Hepatocyte (in vitro differentiated cells): ENCODE measurements around the gene CSTF3. TPM values are rescaled to one million over a fixed set of nuclear protein-coding genes. Genes with fewer than 3 reads are reported as not detected.

Source experiments
- DNase-seq: peaks from one replicate; pipeline ENCODE4 v3.0.0-alpha.2; 2016; ENCODE audit warnings: low spot score
- H2AFZ ChIP-seq: fragments of 200-600 bp; sonication (generic); 2 replicates; pipeline ENCODE4 v1.6.0; 2016; ENCODE audit warnings: antibody characterized with exemption, mild to moderate bottlenecking
- H3K27ac ChIP-seq: fragments of 200-600 bp; sonication (generic); 2 replicates; pipeline ENCODE4 v1.5.1; 2016; ENCODE audit warnings: mild to moderate bottlenecking
- H3K27me3 ChIP-seq: fragments of 200-600 bp; sonication (generic); 2 replicates; pipeline ENCODE4 v1.6.1; 2016
- H3K36me3 ChIP-seq: fragments of 200-600 bp; sonication (generic); replicated peaks from 2 replicates; pipeline ENCODE4 v1.5.1; 2016; ENCODE audit warnings: low read depth; ENCODE audit not compliant: insufficient read depth
- H3K4me1 ChIP-seq: fragments of 200-600 bp; sonication (generic); 2 replicates; pipeline ENCODE4 v1.5.1; 2016; ENCODE audit warnings: mild to moderate bottlenecking, moderate library complexity; ENCODE audit not compliant: insufficient read depth
- H3K4me2 ChIP-seq: fragments of 200-600 bp; sonication (generic); 2 replicates; pipeline ENCODE4 v1.6.0; 2016
- H3K4me3 ChIP-seq: fragments of 200-600 bp; sonication (generic); 2 replicates; pipeline ENCODE4 v1.5.1; 2016; ENCODE audit warnings: mild to moderate bottlenecking
- H3K79me2 ChIP-seq: fragments of 200-600 bp; sonication (generic); 2 replicates; pipeline ENCODE4 v1.6.0; 2017; ENCODE audit warnings: mild to moderate bottlenecking
- H3K9me2 ChIP-seq: fragments of 200-600 bp; sonication (generic); replicated peaks from 2 replicates; pipeline ENCODE4 v1.6.0; 2017; ENCODE audit warnings: mild to moderate bottlenecking; ENCODE audit not compliant: insufficient read depth
- H3K9me3 ChIP-seq: fragments of 200-600 bp; sonication (generic); 2 replicates; pipeline ENCODE4 v1.5.1; 2016; ENCODE audit warnings: low read depth, mild to moderate bottlenecking
- H4K20me1 ChIP-seq: fragments of 200-600 bp; sonication (generic); 2 replicates; pipeline ENCODE4 v1.6.0; 2016; ENCODE audit warnings: mild to moderate bottlenecking; ENCODE audit not compliant: insufficient read depth, poor library complexity, severe bottlenecking
- CTCF ChIP-seq: fragments of 200-600 bp; sonication (generic); IDR thresholded peaks from 2 replicates; pipeline ENCODE4 v1.5.1; 2016; ENCODE audit warnings: antibody characterized with exemption, mild to moderate bottlenecking; ENCODE audit not compliant: poor library complexity
- EZH2 ChIP-seq: fragments of 200-600 bp; sonication (generic); IDR thresholded peaks from 2 replicates; pipeline ENCODE4 v1.6.1; 2016; ENCODE audit warnings: antibody characterized with exemption, mild to moderate bottlenecking, borderline replicate concordance
- EZH2phosphoT487 ChIP-seq: fragments of 200-600 bp; sonication (generic); IDR thresholded peaks from one replicate; pipeline ENCODE4 v1.6.1; 2018; ENCODE audit warnings: antibody characterized with exemption, mild to moderate bottlenecking, low read depth, moderate library complexity; ENCODE audit not compliant: unreplicated experiment, severe bottlenecking
- WGBS: methylation state at CpG from one replicate; pipeline ENCODE4 v1.1.6; 2016; ENCODE audit warnings: low lambda C conversion rate; ENCODE audit errors: missing lambda C conversion rate; 5-methylcytosine and 5-hydroxymethylcytosine counted together
- polyA plus RNA-seq: library from polyadenylated mRNA; unstranded; fragments of >200 nt; fragmentation: Nextera tagmentation; extraction: Ambion mirVana; gene quantifications from 2 replicates; pipeline ENCODE4 v1.2.1, GENCODE V29; 2016
- total RNA-seq: library from RNA; depleted of rRNA; stranded (reverse); fragments of >200 nt; gene quantifications from 2 replicates; pipeline ENCODE4 v1.2.3, GENCODE V29; 2014

The CSTF3 gene
- 33.0 TPM in 2 replicates for total RNA-seq
- polyA plus RNA-seq: 35.6 and 39.7 TPM in 2 replicates

GRCh38 chr11:33161120-33162005, at the start of gene CSTF3:
CSTF3 (minus strand) TSS chr11:33161480; CDS start chr11:33161325, 155 bp downstream.
- Histone ChIP-seq H3K79me2 (peaks cover 47% of the 10 kb centered on the region), H3K27me3 (no peaks in the 10 kb centered on the region), H3K36me3 (no peaks in the 10 kb centered on the region), H3K4me3 (peak within 1 kb of the TSS; percentile 76), H2AFZ (peak within 1 kb of the TSS; percentile 60), H3K27ac (peak within 1 kb of the TSS; percentile 90), H4K20me1 (peaks cover 24% of the 10 kb centered on the region), H3K9me3 (no peaks in the 10 kb centered on the region), H3K4me2 (peak within 1 kb of the TSS; percentile 77), H3K4me1 (peaks cover 6% of the 10 kb centered on the region), H3K9me2 (no peaks in the 10 kb centered on the region)
- DNase-seq: peak; percentile 100
- TF ChIP-seq CTCF: peak; percentile 19
- TF ChIP-seq EZH2: no peak
- no peak for TF ChIP-seq EZH2phosphoT487
- WGBS: under 1% methylated on average over 40 of the region's 40 CpGs

- Histone ChIP-seq H3K9me2 (no peaks in the 10 kb centered on the region), H2AFZ (no peak overlapping the region), H3K79me2 (no peaks in the 10 kb centered on the region), H3K27ac (no peak overlapping the region), H3K4me2 (no peak overlapping the region), H3K27me3 (no peaks in the 10 kb centered on the region), H3K4me1 (no peaks in the 10 kb centered on the region), H4K20me1 (no peaks in the 10 kb centered on the region), H3K4me3 (no peak overlapping the region), H3K36me3 (no peaks in the 10 kb centered on the region), H3K9me3 (no peaks in the 10 kb centered on the region)
- DNase-seq: no peak
- TF ChIP-seq EZH2phosphoT487 (no peak), EZH2 (no peak), CTCF (no peak)
- 81% methylated on average over 1 of the region's 1 CpG for WGBS
These were observed 46.9 kb upstream of the CSTF3 start for GRCh38 chr11:33208150-33208549.

DNA sequence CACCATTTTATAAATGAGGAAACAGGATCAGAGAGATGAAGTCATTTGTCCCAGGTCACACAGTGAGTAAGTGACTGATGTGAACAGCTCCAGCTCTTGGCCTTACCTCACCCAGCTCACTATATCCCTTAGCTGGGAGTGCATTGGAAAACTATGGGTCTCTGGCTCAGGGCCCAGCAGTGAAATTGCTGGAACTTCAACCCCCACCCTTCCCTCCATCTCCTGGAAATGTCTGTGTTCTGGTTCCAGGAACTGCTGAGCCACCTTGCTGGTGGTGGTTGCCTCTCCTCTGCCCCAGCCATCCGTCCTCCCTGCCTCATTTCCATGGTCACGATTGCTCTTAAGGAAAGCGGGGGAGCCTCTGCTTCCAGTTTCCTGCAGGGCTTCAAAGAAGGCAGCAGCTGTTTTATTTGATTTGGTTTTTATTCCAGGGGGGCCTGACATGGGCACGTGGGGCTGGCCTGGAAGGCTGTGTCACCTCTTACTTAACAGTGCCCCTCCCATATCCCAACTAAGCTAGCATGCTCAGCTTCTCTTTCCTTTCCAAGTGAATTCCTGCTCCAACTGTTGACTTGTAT, 46.2 kb upstream of the CSTF3 start:
- Histone ChIP-seq H3K27ac (no peak overlapping the region), H3K27me3 (no peaks in the 10 kb centered on the region), H2AFZ (no peak overlapping the region), H4K20me1 (no peaks in the 10 kb centered on the region), H3K79me2 (no peaks in the 10 kb centered on the region), H3K9me3 (no peaks in the 10 kb centered on the region), H3K4me2 (no peak overlapping the region), H3K9me2 (no peaks in the 10 kb centered on the region), H3K4me1 (no peaks in the 10 kb centered on the region), H3K36me3 (no peaks in the 10 kb centered on the region), H3K4me3 (no peak overlapping the region)
- DNase-seq: peak; percentile 21
- TF ChIP-seq EZH2phosphoT487: no peak
- no peak for TF ChIP-seq EZH2
- TF ChIP-seq CTCF: no peak
- WGBS: 59% methylated on average over 4 of the region's 4 CpGs
